GM18867 (cell line): ENCODE data around the gene CMTM7.
A peak's percentile ranks its signal among the peaks of the same experiment; 100 is the strongest.
"Not testable (repeated sequence)": the region's sequence is repeated elsewhere in the genome, so short reads cannot be mapped to it uniquely, and the experiment has no call there.

Source experiments
- ATAC-seq: cut with Tn5 transposase; IDR thresholded peaks from one replicate; pipeline ENCODE4 v1.9.1; 2021; ENCODE audit warnings: mild to moderate bottlenecking, moderate library complexity; ENCODE audit not compliant: unreplicated experiment

Gene CMTM7

GRCh38 chr3:32456429-32457130 is 64.9 kb downstream of the CMTM7 start:
- no peak for ATAC-seq

- peak; percentile 40 for ATAC-seq
Observed at GRCh38 chr3:32457971-32458471, 66.4 kb downstream of the CMTM7 start.

- ATAC-seq: no peak
Observed at GRCh38 chr3:32459450-32459849, 67.8 kb downstream of the CMTM7 start.

- peak; percentile 83 for ATAC-seq
Observed at GRCh38 chr3:32460031-32460749, 68.5 kb downstream of the CMTM7 start.

GRCh38 chr3:32460817-32461496 is 69.3 kb downstream of the CMTM7 start:
- ATAC-seq: not testable (repeated sequence)

- not testable (repeated sequence) for ATAC-seq
Observed at GRCh38 chr3:32462191-32462986, 70.7 kb downstream of the CMTM7 start.

- ATAC-seq: not testable (repeated sequence)
Observed at GRCh38 chr3:32463415-32463814, 71.8 kb downstream of the CMTM7 start.

- ATAC-seq: not testable (repeated sequence)
Observed at GRCh38 chr3:32464726-32465125, 73.1 kb downstream of the CMTM7 start.

GRCh38 chr3:32466808-32467207 is 75.2 kb downstream of the CMTM7 start:
- ATAC-seq: not testable (repeated sequence)

GRCh38 chr3:32467333-32468070 is 75.8 kb downstream of the CMTM7 start:
- peak; percentile 74 for ATAC-seq

GRCh38 chr3:32469151-32469874 is 77.7 kb downstream of the CMTM7 start:
- ATAC-seq: peak; percentile 16

- peak; percentile 2 for ATAC-seq
Observed at GRCh38 chr3:32470362-32470761, 78.7 kb downstream of the CMTM7 start.

GRCh38 chr3:32471246-32471645 is 79.6 kb downstream of the CMTM7 start:
- ATAC-seq: no peak

GRCh38 chr3:32472151-32472550 is 80.5 kb downstream of the CMTM7 start:
- ATAC-seq: not testable (repeated sequence)

GRCh38 chr3:32474201-32474600 is 82.5 kb downstream of the CMTM7 start:
- ATAC-seq: no peak

GRCh38 chr3:32480604-32481003 is 89.0 kb downstream of the CMTM7 start:
- ATAC-seq: no peak

- ATAC-seq: no peak
Observed at GRCh38 chr3:32481791-32482631, 90.4 kb downstream of the CMTM7 start.

GRCh38 chr3:32482693-32483092 is 91.0 kb downstream of the CMTM7 start:
- no peak for ATAC-seq
